Epithelial cell of prostate (primary cell): ENCODE results near the gene LRRD1.
"Not testable (repeated sequence)": the region's sequence is repeated elsewhere in the genome, so short reads cannot be mapped to it uniquely, and the experiment has no call there.

ENCODE experiments used
- DNase-seq: peaks from one replicate; pipeline ENCODE4 v3.0.0-alpha.2; 2011; ENCODE audit warnings: low read depth, low spot score
- H3K27ac ChIP-seq: fragments of 450-650 bp; 2 replicates; pipeline ENCODE4 v1.5.1; 2017; ENCODE audit warnings: mild to moderate bottlenecking

The LRRD1 gene

DNA sequence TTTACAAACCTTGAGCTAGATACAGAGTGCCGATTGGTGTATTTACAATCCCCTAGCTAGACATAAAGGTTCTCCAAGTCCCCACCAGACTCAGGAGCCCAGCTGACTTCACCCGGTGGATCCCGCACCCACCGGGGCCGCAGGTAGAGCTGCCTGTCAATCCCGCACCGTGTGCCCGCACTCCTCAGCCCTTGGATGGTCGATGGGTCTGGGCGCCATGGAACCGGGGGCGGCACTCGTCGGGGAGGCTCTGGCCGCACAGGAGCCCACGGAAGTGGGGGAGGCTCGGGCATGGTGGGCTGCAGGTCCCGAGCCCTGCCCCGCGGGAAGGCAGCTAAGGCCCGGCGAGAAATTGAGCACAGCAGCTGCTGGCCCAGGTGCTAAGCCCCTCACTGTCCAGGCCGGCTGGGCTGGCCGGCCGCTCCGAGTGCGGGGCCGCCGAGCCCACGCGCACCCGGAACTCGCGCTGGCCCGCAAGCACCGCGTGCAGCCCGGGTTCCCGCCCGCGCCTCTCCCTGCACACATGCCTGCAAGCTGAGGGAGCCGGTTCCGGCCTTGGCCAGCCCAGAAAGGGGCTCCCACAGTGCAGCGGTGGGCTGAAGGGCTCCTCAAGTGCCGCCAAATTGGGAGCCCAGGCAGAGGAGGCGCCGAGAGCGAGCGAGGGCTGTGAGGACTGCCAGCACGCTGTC is 35.6 kb downstream of the LRRD1 start:
- not testable (repeated sequence) for DNase-seq, H3K27ac ChIP-seq

DNA sequence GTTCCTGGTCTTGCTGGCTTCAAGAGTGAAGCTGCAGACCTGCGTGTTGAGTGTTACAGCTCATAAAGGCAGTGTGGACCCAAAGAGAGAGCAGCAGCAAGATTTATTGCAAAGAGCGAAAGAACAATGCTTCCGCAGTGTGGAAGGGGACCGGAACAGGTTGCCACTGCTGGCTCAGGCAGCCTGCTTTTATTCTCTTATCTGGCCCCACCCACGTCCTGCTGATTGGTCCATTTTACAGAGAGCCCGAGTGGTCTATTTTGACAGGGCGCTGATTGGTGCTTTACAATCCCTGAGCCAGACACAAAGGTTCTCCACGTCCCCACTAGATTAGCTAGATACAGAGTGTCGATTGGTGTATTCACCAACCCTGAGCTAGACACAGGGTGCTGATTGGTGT is 36.2 kb downstream of the LRRD1 start:
- not testable (repeated sequence) for H3K27ac ChIP-seq

DNA sequence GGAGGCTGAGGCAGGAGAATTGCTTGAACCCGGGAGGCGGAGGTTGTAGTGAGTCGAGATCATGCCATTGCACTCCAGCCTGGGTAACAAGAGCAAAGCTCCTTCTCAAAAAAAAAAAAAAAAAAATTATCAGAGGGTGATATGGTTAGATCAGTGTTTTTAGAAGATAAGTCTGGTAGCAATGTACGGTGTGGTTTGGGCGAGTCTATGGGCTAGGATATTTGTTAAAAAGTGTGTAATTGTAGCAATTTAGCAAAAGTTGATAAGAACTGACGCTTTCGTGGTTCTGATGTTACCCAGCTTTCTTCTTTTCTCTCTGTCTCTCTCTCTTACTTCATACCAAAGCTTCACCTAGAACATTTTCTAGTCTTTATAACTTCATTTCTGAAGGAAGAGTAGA is 37.8 kb downstream of the LRRD1 start:
- H3K27ac ChIP-seq = no peak overlapping the region
- no peak for DNase-seq

More for the DNA sequence above, 36.2 kb downstream of the LRRD1 start:
- not testable (repeated sequence) for DNase-seq

DNA sequence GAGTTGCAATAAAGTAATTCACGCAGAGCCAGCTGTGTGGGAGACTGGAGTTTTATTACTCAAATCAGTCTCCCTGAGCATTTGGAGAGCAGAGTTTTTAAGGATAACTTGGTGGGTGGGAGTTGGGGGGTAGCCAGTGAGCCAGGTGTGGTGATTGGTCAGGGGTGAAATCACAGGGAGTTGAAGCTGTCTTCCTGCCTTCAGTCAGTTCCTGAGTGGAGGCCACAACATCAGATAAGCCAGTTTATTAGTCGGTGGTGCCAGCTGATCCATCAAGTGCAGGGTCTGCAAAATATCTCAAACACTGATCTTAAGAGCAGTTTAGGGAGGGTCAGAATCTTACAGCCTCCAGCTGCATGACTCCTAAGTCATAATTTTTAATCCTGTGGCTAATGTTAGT is 41.4 kb downstream of the LRRD1 start:
- no peak overlapping the region for H3K27ac ChIP-seq
- no peak for DNase-seq

DNA sequence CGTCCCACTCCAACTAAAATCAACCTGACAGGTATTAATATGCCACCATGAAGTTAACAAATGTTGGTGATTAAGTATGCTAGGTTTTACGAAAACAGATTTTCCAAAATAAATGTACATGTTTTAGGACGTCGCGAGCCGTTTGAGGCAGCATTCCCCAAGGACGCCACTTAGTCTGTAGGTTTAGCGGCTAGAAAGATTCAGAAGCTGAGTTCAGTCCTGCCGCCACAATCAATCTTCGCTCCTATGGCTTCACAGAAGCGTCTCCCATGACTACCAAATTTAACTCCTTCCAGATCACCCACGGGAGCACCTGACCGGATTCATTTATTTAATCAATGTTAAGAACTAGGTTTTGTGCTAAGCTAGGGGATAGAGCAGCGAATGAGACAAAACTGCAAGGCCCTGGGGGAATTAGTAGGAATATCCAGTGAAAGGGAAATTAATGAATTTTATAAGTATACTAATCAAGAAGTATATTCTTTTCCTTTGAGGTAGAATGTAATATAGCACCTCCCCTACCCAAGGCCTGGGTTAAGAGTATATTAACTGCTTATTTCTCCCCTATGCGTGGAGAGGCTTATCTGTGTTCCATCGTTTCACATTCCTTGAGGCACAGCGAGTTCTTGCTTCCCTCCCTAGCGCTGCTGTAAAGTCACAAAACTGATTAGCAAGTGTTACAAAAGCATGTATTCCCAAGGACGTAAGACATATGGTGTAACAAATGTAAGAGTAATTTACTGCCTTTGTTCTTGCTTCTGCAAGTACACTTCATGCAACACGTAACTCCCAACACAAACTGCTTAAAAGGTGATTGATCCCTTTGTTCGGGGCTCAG is 43.7 kb downstream of the LRRD1 start:
- no peak for DNase-seq
- peak overlapping the region; percentile 91 for H3K27ac ChIP-seq

GRCh38 chr7:92134271-92135051 is 44.5 kb downstream of the LRRD1 start, which contains the start of gene CYP51A1:
Gene CYP51A1 (minus strand): TSS chr7:92134477. CDS start chr7:92134364, 113 bp downstream.
- DNase-seq = peak; percentile 61
- H3K27ac ChIP-seq = peak within 1 kb of the TSS; percentile 91

- H3K27ac ChIP-seq = peak overlapping the region; percentile 91
- no peak for DNase-seq
Measured at GRCh38 chr7:92133737-92134270, 45.1 kb downstream of the LRRD1 start.

DNA sequence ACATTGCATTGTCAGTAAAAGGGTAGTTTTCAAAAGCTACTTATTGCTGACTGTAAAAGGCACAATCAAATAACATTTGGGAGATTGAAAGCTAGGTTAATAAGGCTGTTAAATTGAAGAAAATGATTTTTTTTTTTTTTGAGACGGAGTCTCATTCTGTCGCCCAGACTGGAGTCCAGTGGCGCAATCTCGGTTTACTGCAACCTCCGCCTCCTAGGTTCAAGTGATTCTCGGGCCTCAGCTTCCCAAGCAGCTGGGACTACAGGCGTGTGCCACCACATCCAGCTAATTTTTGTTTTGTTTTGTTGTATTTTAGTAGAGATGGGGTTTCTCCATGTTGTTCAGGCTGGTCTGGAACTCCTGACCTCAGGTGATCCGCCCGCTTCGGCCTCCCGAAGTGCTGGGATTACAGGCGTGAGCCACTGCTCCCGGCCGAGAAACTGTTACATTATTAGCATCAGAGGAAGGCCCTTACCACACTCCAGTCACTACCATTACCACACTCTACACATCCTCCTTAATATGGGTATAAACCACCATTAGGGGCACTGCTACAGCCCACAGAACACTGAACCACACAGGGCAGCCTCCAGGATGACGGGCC is 45.7 kb downstream of the LRRD1 start:
- no peak for DNase-seq
- H3K27ac ChIP-seq = peak overlapping the region; percentile 91

DNA sequence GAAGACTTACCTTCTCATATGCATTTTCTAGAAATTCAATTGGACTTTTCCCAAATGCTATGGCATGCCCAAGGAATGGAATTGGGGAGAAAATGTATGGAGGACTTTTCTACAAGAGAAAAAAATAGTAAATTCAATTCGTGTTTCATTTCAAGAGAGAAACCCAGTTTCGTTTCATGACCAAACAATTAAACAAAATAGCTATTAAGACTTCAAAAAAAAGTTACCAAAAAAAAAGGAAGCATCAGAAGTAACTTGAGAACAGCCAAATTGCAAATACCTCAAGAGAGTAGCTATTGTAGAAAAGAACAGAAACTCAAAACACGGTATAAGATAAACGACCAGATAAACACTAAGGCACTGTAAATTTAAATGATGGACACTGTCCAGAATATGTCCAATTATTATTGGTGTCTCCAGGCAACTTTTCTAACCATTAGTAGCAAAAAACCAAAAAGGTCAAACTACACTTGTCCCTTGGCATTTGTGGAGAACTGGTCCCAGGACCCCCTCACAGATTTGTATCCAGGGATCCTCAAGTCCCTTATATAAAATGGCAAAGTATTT is 47.1 kb downstream of the LRRD1 start:
- H3K27ac ChIP-seq = no peak overlapping the region
- no peak for DNase-seq

GRCh38 chr7:92131093-92131492 is 47.8 kb downstream of the LRRD1 start:
- H3K27ac ChIP-seq = no peak overlapping the region
- no peak for DNase-seq

DNA sequence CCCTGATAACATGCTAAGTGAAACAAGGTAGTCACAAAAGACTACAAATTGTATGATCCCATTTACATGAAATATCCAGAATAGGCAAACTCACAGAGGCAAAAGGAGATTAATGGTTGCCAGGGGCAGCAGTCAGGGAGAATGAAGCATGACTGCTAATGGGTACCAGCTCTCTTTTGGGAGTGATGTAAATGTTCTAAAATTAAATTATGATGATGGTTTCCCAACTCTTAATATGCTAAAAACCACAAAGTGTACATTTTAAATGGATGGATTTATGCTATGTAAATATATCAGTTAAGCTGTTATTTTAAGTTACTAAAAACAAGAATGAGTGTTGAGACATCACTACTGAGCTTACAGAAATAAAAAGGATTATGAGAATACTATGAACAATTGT is 57.3 kb downstream of the LRRD1 start:
- no peak for DNase-seq
- H3K27ac ChIP-seq = no peak overlapping the region

- H3K27ac ChIP-seq = no peak overlapping the region
- DNase-seq = no peak
Measured at GRCh38 chr7:92119213-92119759, 59.7 kb downstream of the LRRD1 start.

DNA sequence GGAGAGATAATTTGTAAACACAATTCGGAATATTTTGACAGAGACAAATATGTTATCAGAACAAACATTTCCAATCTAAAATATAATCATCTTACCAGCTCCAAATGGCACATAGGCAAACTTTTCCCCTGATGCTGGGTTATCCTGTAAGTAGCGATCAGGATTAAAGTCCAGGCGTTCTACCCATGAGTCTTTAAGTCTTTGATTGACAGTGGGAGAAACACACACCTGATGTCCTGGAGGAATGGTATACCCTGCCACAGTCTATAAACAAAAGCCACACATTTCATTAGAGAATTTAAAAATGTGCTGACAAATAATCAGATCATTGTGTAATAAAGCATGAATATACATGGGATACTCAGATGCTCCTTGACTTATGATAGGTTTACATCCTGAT is 62.0 kb downstream of the LRRD1 start:
- no peak for DNase-seq
- no peak overlapping the region for H3K27ac ChIP-seq

DNA sequence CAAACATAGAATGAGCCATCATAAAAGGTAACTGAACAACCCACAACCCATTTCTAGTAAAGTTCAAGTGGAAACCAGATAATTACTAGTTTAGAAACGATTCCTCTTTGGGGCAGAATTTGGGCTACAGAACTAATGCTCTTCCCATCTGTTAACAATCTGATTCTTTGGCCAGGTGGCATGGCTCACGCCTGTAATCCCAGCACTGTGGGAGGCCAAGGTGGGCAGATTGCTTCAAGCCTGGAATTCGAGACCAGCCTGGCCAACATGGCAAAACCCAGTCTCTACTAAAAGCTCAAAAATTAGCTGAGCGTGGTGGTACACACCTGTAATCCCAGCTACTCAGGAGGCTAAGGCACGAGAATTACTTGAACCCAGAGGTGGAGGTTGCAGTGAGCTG is 63.1 kb downstream of the LRRD1 start:
- H3K27ac ChIP-seq = no peak overlapping the region
- DNase-seq = no peak

DNA sequence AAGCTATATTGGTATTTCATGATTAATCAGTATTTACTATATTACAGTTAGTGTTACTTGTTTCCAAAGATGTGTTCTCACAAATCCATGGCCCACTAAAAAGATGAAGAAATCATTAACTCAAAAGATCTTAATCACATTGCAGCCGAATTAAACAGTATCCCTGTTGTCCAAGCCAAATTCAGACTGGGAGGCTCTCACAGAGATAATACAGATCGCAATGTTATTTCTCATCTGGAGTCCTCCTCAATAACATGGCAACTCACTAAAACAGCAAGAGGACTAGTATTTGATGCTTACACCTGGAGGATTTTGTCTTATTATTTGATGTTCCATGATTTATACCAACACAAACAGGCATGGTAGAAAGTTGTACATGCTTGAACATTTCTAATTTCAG is 68.1 kb downstream of the LRRD1 start:
- no peak for DNase-seq
- H3K27ac ChIP-seq = no peak overlapping the region

DNA sequence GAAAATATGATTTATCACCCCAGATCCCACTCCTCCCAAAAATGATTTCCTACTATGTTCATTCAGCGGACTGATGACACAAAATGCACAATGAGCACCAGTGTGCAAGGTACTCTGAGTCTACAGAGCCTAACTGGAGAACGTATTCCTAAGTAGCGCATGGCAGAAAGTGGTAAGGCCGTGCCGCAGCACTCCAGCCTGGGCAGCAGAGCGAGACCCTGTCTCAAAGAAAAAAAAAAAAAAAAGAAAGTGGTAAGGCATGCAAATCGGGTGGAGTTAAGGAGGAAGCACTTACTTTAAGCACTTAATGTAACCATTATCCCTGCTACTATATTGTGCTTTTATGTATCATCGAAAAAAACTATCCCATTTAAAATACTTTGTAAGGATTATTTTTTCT is 70.1 kb downstream of the LRRD1 start:
- DNase-seq = no peak

GRCh38 chr7:92102862-92103261 is 76.1 kb downstream of the LRRD1 start:
- not testable (repeated sequence) for DNase-seq, H3K27ac ChIP-seq

More for the DNA sequence above, 70.1 kb downstream of the LRRD1 start:
- H3K27ac ChIP-seq = no peak overlapping the region

DNA sequence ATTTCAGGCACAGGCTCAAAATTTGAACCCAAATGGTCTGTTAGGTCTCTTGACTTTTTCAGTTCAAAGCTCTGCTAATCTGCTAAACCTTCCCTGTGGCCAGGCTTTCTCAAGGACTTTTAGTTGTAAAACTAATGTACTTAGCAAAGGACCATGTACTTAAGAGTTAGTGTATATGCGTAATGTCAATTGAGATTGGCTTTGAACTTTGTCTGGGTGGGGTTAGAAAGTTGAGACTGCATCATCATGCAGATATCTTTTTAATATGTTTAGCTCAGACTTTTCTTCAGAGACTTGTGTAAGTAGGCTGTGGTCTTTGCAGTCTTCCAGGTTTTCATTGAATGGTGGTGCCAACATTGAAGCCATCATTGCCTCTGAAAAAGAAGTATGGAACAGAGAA is 78.4 kb downstream of the LRRD1 start:
- no peak for DNase-seq
- H3K27ac ChIP-seq = no peak overlapping the region

DNA sequence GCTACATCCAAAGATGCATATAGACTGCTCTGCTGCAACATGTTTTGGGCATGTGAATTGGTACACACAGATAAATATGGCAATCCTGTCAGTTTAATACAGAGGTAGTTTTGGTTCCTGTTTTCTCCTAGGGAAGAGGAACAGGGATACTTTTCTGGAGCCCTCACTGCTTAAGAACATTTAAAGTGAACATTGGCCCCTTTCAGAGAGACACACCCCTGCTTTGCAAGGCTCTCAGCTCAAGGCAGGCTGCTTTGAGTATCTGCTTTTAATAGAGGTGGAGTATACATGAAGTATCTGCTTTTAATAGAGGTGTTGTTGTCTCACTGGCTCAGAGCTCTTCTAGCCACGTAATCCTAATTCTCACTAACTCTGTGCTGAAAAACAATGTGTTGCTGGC is 83.6 kb downstream of the LRRD1 start:
- no peak for DNase-seq
- H3K27ac ChIP-seq = no peak overlapping the region
